AML-193 (cell line): ENCODE data around the gene PCDHGB7.
"Not testable (repeated sequence)": the region's sequence is repeated elsewhere in the genome, so short reads cannot be mapped to it uniquely, and the experiment has no call there.

Experiments used
- DNase-seq, 2 experiments: peaks; one replicate each; lab custom pipeline; 2025; lab: John Stamatoyannopoulos, UW

The PCDHGB7 gene

DNA sequence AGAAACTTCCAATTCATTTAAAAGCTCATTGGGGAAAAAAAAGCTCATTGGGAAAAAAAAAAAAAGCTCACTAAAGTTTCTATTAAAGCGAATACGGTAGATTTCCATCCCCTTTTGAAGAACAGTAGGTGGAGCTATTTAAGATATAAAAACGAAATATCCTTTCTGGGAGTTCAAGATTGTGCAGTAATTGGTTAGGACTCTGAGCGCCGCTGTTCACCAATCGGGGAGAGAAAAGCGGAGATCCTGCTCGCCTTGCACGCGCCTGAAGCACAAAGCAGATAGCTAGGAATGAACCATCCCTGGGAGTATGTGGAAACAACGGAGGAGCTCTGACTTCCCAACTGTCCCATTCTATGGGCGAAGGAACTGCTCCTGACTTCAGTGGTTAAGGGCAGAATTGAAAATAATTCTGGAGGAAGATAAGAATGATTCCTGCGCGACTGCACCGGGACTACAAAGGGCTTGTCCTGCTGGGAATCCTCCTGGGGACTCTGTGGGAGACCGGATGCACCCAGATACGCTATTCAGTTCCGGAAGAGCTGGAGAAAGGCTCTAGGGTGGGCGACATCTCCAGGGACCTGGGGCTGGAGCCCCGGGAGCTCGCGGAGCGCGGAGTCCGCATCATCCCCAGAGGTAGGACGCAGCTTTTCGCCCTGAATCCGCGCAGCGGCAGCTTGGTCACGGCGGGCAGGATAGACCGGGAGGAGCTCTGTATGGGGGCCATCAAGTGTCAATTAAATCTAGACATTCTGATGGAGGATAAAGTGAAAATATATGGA is 13.0 kb downstream of the PCDHGB7 start, which contains the start of gene PCDHGA12:
PCDHGA12 (plus strand) TSS at position 176 of the 782 bp plus-strand sequence; CDS start at position 429, 253 bp downstream.
- DNase-seq: no peak

DNA sequence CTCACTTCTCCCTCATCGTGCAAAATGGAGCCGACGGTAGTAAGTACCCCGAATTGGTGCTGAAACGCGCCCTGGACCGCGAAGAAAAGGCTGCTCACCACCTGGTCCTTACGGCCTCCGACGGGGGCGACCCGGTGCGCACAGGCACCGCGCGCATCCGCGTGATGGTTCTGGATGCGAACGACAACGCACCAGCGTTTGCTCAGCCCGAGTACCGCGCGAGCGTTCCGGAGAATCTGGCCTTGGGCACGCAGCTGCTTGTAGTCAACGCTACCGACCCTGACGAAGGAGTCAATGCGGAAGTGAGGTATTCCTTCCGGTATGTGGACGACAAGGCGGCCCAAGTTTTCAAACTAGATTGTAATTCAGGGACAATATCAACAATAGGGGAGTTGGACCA is 13.8 kb downstream of the PCDHGB7 start:
- no peak for DNase-seq

DNA sequence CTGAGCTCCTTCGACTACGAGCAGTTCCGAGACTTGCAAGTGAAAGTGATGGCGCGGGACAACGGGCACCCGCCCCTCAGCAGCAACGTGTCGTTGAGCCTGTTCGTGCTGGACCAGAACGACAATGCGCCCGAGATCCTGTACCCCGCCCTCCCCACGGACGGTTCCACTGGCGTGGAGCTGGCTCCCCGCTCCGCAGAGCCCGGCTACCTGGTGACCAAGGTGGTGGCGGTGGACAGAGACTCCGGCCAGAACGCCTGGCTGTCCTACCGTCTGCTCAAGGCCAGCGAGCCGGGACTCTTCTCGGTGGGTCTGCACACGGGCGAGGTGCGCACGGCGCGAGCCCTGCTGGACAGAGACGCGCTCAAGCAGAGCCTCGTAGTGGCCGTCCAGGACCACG is 14.8 kb downstream of the PCDHGB7 start:
- not testable (repeated sequence) for DNase-seq

DNA sequence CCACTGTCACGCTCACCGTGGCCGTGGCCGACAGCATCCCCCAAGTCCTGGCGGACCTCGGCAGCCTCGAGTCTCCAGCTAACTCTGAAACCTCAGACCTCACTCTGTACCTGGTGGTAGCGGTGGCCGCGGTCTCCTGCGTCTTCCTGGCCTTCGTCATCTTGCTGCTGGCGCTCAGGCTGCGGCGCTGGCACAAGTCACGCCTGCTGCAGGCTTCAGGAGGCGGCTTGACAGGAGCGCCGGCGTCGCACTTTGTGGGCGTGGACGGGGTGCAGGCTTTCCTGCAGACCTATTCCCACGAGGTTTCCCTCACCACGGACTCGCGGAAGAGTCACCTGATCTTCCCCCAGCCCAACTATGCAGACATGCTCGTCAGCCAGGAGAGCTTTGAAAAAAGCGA is 15.2 kb downstream of the PCDHGB7 start:
- DNase-seq: not testable (repeated sequence)

DNA sequence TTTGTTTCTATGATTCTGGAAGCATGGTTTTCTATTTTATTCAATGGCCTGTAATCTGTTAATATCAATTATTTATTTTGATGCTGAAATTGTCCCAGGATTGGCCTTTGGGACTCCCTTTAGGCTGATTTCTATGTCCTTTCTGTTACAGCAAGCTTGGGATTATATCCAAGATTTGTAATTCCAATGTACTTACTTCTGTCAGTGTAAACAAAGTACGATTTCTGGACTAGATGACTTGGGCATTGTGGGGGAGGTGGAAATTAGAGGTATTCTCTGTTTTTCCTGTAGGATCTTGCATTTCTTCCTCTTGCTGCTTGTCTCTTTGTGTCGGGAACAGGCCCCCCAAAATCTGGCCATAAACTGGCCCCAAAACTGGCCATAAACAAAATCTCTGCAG is 16.5 kb downstream of the PCDHGB7 start:
- DNase-seq: no peak

DNA sequence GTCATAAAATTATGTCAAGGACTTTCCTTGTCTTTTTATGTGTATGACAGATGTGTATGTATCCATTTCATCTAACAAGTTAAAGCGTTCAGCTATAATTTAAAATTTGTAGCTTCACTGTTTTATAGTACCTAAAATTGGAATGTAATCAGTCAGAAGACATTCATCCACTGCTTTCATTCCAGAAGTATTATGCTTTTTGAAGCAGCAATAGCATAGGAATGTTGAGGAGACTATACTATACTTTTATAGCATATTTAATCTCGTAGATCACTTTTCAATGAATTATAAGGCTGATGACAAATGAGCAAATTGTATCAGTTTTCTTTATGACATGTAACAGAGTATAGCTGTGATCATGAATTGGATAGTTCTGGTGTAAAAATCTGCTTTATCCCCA is 19.7 kb downstream of the PCDHGB7 start:
- no peak for DNase-seq

DNA sequence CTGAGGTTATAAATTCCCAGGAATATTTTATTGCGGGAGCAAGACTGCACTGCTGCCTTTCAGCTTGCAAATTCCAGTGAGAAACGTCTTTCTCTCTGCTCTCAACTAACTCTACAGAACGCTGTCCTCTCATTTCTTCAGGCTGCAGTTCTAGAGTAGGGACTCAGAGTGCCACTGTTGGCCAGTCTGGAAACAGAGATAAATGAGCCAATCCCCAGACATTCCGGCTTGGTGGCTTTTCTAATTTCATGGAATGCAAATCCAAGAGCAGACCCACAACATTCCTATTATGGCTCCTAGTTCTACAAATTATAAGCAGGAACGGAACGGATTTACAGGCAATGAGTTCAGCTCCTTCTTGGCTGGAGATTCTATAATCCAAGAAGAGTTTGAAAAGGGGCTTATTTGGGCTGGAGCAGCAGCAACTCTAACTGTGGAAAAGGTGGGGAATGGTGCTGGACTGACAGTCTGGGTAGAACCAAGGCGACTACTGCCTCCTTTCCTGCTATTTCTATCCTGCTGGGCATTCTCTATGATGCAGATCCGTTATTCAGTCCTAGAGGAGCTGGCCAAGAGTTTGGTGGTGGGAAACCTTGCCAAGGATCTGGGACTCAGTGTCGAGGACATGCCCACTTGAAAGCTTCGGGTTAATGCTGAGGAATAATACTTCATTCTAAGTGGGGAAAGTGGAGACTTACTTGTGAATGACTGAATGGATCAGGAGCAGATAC is 22.1 kb downstream of the PCDHGB7 start:
- DNase-seq: no peak

DNA sequence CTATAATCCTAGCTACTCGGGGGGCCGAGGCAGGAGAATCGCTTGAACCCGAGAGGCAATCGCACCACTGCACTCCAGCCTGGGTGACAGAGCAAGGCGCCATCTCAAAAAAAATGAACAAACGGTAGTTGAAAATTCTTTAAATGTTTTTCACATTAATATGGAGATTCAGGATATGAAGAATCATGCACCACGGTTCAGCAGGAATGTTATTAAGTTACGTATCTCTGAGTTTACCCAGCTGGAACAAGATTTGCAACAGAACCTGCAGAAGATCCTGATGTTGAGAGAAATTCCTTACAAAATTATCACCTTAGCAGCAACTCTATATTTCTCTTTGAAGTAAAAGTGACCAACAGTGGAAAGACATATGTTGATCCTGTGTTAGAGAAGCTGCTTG is 22.9 kb downstream of the PCDHGB7 start:
- DNase-seq: no peak

DNA sequence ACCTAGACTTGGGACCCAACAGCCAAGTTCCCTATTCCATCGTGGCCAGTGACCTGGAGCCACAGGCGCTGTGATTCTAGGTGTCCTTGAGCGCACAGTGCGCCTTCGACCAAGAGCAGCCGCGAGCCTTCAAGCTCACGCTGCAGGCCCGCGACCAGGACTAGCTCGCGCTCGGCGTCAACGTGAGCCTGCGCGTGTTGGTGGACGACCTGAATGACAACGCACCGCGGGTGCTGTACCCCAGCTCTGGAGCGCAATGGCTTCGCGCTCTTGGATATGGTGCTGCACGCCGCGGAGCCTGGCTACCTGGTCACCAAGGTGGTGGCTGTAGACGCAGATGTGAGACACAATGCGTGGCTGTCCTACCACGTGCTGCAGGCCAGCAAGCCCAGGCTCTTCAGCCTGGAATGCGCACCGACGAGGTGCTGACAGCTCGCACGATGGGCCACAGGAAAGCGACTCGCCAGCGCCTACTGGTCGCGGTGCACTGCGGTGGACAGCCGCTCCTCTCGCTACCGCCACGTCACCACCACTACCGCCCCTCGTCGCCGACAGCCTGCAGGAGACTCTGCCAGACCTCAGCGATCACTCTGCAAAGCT is 24.2 kb downstream of the PCDHGB7 start:
- DNase-seq: no peak

DNA sequence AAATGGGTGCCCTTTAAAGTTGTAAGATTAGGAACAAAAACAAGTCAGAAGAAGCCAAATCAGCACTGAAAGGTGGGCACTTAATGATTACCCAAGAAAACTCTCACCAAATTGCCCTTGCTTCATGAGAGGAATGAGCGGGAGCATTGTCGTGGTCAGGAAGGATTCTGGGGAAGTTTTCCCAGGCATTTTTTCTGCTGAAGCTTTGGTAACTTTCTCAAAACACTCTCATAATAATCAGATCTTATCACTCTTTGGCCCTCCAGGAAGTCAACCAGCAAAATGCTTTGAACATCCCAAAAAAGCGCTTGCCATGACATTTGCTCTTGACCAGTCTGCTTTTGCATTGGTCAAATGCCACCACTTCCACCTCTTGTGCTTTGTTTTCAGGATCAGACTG is 47.9 kb downstream of the PCDHGB7 start:
- DNase-seq: no peak
